Liver (tissue), 2 donors: ENCODE measurements around the gene CDSN.

Source experiments
- GABPA ChIP-seq, 2 donors: IDR thresholded peaks in 1 of 2; conservative IDR thresholded peaks in 1 of 2; 2 replicates each; pipeline ENCODE4 v1.6.1; 2016; ENCODE audit warnings: antibody characterized with exemption in 2 of 2, mild to moderate bottlenecking in 1 of 2, moderate library complexity in 1 of 2
- HNF4A ChIP-seq, 2 donors: conservative IDR thresholded peaks; 2 replicates each; pipeline ENCODE4 v1.6.1; 2016; ENCODE audit warnings: antibody characterized with exemption in 2 of 2, mild to moderate bottlenecking in 2 of 2
- donor health status: healthy.

GRCh38 chr6:31149827-31150447 lies 29.7 kb upstream of the CDSN start:
- TF ChIP-seq HNF4A (conservative IDR thresholded peaks at IDR 0.05) (peak; percentile 58 to 73), GABPA (IDR thresholded peaks at IDR 0.05 in 1 of 2, conservative IDR thresholded peaks at IDR 0.05 in 1 of 2) (no peak)
